LNCaP clone FGC (cell line): ENCODE data around the gene CD2AP.

Experiments used
- DNase-seq: peaks from one replicate; pipeline ENCODE4 v3.0.0-alpha.2; 2011; ENCODE audit warnings: low read depth
- H3K4me3 ChIP-seq: 2 replicates; pipeline ENCODE4 v1.5.1; 2011; ENCODE audit warnings: mild to moderate bottlenecking, low read depth, low read length, control low read depth
- TF ChIP-seq, protein P1 (sequence below): IDR thresholded peaks from 2 replicates; pipeline ENCODE4 v1.5.1; 2012; ENCODE audit warnings: mild to moderate bottlenecking; ENCODE audit not compliant: control insufficient read depth, insufficient read depth; ENCODE audit errors: extremely low read depth

CD2AP gene, protein sequence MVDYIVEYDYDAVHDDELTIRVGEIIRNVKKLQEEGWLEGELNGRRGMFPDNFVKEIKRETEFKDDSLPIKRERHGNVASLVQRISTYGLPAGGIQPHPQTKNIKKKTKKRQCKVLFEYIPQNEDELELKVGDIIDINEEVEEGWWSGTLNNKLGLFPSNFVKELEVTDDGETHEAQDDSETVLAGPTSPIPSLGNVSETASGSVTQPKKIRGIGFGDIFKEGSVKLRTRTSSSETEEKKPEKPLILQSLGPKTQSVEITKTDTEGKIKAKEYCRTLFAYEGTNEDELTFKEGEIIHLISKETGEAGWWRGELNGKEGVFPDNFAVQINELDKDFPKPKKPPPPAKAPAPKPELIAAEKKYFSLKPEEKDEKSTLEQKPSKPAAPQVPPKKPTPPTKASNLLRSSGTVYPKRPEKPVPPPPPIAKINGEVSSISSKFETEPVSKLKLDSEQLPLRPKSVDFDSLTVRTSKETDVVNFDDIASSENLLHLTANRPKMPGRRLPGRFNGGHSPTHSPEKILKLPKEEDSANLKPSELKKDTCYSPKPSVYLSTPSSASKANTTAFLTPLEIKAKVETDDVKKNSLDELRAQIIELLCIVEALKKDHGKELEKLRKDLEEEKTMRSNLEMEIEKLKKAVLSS

DNA sequence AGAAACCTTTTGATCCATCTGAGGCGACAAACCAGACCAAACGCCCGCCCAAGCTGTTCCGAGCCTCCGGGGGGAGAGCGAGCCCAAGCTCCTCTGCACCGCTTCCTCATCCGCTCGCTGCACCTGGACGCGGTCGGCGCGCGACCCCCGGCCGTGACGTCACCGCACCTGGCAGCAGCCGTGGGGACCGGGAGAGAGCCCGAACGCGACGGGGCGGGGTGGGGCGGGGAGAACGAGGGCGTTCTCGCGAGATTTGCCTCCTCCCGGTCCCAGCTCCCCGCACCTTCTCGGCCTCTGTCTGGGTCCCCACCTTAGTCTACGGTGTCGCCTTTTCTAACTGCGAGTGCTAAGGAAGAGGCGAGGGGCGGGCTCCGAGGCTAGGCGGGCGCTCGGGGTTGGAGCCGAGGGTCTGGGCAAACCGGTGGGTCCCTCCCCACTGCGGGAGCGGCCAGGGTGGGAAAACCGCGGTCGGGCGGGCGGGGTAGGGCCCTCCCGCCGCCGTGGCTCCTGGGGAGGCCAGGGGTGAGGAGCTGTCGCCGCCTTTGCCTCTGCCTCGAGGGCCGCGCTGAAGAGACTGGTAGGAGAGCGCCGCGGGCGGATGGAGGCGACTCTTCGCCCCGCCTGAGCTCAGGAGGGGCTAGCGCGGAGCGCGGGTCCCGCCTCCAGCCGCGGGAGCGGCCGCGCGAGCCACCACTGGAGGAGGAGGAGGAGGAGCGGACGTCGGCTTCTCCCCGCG lies at the start of gene CD2AP:
CD2AP (plus strand) TSS at position 293 of the 736 bp plus-strand sequence. CDS start 456 bp downstream, outside the sequence.
- DNase-seq, result peak; percentile 51
- TF ChIP-seq, protein P1, sequence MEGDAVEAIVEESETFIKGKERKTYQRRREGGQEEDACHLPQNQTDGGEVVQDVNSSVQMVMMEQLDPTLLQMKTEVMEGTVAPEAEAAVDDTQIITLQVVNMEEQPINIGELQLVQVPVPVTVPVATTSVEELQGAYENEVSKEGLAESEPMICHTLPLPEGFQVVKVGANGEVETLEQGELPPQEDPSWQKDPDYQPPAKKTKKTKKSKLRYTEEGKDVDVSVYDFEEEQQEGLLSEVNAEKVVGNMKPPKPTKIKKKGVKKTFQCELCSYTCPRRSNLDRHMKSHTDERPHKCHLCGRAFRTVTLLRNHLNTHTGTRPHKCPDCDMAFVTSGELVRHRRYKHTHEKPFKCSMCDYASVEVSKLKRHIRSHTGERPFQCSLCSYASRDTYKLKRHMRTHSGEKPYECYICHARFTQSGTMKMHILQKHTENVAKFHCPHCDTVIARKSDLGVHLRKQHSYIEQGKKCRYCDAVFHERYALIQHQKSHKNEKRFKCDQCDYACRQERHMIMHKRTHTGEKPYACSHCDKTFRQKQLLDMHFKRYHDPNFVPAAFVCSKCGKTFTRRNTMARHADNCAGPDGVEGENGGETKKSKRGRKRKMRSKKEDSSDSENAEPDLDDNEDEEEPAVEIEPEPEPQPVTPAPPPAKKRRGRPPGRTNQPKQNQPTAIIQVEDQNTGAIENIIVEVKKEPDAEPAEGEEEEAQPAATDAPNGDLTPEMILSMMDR, result peak; percentile 27; the same call in 1 of the 2 replicates
- H3K4me3 ChIP-seq, result peak within 1 kb of the TSS; percentile 71

DNA sequence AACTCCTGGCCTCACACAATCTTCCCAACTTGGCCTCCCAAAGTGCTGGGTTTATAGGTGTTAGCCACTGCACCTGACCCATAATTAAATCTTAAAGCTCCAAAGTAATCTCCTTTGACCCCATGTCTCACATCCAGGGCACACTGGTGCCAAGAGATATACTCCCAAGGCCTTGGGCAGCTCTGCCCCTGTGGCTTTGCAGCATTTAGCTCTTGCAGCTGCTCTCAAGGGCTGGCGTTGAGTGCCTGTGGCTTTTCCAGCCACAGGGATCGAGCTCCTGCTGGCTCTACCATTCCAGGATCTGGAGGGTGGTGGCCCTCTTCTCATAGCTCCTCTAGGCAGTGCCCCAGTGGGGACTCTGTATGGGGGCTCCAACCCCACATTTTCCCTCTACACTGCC lies 49.3 kb upstream of the CD2AP start:
- no peak for DNase-seq

DNA sequence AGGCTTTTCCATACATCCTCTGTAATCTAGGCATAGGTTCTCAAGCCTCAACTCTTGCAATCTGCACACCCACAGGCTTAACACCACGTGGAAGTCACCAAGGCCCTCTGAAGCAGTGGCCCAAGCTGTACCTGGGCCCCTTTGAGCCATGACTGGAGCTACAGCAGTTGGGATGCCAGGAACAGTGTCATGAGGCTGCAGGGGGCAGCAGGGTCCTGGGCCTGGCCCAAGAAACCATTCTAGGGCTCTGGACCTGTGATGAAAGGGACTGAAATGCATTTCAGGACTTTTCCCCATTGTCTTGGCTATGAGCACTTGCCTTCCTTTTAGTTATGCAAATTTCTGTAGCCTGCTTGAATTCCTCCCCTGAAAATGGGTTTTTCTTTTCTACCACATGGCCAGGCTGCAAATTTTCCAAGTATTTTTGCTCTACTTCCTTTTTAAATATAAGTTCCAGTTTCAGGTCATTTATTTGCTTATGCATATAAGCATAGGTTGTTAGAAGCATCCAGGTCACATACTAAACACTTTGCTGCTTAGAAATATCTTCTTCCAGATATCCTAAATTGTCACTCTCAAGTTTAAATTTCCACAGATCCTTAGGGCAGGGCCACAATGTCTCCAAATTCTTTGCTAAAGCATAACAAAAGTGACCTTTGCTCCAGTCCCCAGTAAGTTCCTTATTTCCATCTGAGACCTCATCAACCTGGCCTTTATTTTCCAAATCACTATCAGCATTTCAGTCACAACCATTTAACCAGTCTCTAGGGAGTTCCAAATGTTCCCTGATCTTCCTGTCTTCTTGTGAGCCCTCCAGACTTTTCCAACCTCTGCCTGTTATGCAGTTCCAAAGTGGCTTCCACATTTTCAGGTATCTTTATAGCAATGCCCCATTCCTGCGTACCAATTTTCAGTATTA lies 48.6 kb upstream of the CD2AP start:
- TF ChIP-seq, protein P1, result no peak
- H3K4me3 ChIP-seq, result no peak overlapping the region
- no peak for DNase-seq

More for the DNA sequence above, 49.3 kb upstream of the CD2AP start:
- H3K4me3 ChIP-seq, result no peak overlapping the region
- TF ChIP-seq, protein P1, result no peak

DNA sequence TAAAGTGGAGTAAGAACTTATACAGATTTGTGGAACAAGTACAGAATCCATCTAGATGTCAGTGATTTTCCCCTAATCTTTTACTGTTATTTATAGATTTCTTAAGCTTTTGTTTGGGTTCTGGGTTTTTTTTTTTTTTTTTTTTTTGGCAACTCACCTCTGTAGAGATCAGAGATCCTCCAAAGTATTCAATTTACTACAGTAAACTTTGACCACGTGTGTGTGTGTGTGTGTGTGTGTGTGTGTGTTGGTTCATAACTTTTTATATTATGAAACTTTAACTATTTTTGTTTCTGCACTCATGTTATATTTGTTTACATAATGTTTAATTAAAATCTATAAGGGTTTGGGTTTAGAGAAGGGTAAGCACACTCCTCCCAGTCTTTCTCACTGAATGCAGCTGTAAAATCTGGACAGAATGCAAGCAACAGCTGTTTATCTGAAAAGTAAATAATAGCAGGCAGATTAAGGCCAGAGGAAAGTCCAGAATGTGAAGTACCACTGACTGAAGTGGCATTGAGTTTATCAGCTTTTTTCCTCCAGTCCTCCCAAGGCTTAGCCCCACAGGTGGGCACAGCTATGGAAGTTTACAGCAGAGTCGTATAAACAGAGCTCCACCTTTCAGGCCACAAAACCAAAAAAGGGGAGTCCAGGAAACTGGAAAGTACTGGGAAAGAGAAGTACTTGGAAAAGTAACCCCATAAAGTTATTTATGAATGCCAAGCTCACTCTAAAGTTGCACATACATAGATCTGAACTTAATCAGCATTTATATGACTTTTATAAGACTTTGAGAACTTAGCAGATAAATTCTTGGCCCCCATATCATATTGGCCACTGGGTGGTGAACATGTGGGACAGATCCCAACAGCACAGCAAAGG lies 43.0 kb upstream of the CD2AP start:
- no peak overlapping the region for H3K4me3 ChIP-seq
- TF ChIP-seq, protein P1, result no peak
- no peak for DNase-seq

DNA sequence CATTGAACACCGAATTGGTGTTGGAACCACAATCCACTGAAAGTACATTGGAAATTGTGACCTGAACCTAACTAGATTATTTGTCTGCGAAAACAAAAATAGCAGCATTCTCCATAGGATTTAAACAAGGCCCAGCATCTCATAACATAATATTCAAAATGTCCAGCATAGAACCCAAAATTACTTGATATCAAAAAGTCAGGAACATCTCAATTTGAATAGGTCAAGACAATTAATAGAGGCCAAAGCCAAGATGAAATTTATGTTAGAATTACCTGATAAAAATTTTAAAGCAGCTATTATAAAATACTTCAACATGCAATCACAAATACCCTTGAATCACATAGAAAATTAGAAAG lies 42.4 kb upstream of the CD2AP start:
- no peak for DNase-seq
- TF ChIP-seq, protein P1, result no peak
- H3K4me3 ChIP-seq, result no peak overlapping the region

DNA sequence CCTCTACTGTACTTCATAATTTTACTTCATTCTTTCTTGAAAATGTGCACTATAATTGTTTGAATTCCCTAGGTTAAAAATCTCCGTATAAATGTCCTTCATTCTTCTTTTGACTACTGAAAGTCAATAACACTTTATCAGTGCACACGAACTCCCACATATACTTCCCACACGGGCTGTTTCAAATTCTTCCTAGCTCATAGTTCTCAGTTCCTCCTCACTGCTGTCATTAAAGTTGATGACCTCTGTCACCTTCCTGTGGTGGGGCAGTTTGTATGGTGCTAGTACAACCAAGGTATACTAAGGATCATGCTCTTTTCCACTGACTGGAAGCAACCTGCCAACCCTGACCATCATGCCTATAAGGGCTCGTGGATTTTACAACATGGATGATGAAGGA lies 40.0 kb upstream of the CD2AP start:
- H3K4me3 ChIP-seq, result no peak overlapping the region
- no peak for DNase-seq
- TF ChIP-seq, protein P1, result no peak
